HUES48 (cell line): ENCODE measurements around the gene WNT16.

Experiments
- H3K27ac ChIP-seq: one replicate; pipeline ENCODE4 v1.7.0; 2013; ENCODE audit warnings: low read depth, low read length, inconsistent platforms
- H3K27me3 ChIP-seq: 2 replicates; pipeline ENCODE4 v1.6.1; 2013; ENCODE audit warnings: mild to moderate bottlenecking, low read length; ENCODE audit not compliant: control insufficient read depth, insufficient read depth
- H3K36me3 ChIP-seq: 2 replicates; pipeline ENCODE4 v1.6.1; 2013; ENCODE audit warnings: low read length; ENCODE audit not compliant: control insufficient read depth, insufficient read depth
- H3K4me1 ChIP-seq: 2 replicates; pipeline ENCODE4 v1.6.1; 2013; ENCODE audit warnings: mild to moderate bottlenecking, low read length; ENCODE audit not compliant: control insufficient read depth, insufficient read depth
- H3K4me3 ChIP-seq: 2 replicates; pipeline ENCODE4 v1.5.1; 2013; ENCODE audit warnings: mild to moderate bottlenecking, low read depth, low read length
- H3K9ac ChIP-seq: 2 replicates; pipeline ENCODE4 v1.6.1; 2013; ENCODE audit warnings: mild to moderate bottlenecking, low read depth, low read length, moderate library complexity
- H3K9me3 ChIP-seq: 2 replicates; pipeline ENCODE4 v1.6.1; 2013; ENCODE audit warnings: low read length; ENCODE audit not compliant: control insufficient read depth, insufficient read depth

WNT16 gene

GRCh38 chr7:121331048-121331447 is 2.2 kb downstream of the WNT16 start:
- no peaks in the 10 kb centered on the region for H3K36me3 ChIP-seq
- H3K9me3 ChIP-seq = no peaks in the 10 kb centered on the region
- H3K9ac ChIP-seq = no peak overlapping the region
- H3K27ac ChIP-seq = no peak overlapping the region
- H3K27me3 ChIP-seq = peaks cover 51% of the 10 kb centered on the region
- H3K4me1 ChIP-seq = 0 out of 2 replicates have a peak, but pooled peaks cover 3% of the 10 kb centered on the region
- H3K4me3 ChIP-seq = peak overlapping the region; percentile 75; the same call in 1 of the 2 replicates

DNA sequence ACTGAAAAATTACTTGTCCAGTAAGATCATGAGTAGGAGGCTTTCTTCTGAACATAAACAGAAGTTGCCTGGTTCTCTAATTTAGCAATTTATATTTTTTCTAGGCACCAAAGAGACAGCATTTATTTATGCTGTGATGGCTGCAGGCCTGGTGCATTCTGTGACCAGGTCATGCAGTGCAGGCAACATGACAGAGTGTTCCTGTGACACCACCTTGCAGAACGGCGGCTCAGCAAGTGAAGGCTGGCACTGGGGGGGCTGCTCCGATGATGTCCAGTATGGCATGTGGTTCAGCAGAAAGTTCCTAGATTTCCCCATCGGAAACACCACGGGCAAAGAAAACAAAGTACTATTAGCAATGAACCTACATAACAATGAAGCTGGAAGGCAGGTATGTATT is 2.8 kb downstream of the WNT16 start:
- no peak overlapping the region for H3K4me3 ChIP-seq
- peaks cover 51% of the 10 kb centered on the region for H3K27me3 ChIP-seq
- 0 out of 2 replicates have a peak, but pooled peaks cover 3% of the 10 kb centered on the region for H3K4me1 ChIP-seq
- H3K36me3 ChIP-seq = no peaks in the 10 kb centered on the region
- no peak overlapping the region for H3K27ac ChIP-seq
- H3K9ac ChIP-seq = no peak overlapping the region
- no peaks in the 10 kb centered on the region for H3K9me3 ChIP-seq

- H3K27me3 ChIP-seq = peaks cover 30% of the 10 kb centered on the region
- H3K27ac ChIP-seq = no peak overlapping the region
- H3K9ac ChIP-seq = no peak overlapping the region
- no peak overlapping the region for H3K4me3 ChIP-seq
- H3K4me1 ChIP-seq = 0 out of 2 replicates have a peak, but pooled peaks cover 3% of the 10 kb centered on the region
- H3K36me3 ChIP-seq = no peaks in the 10 kb centered on the region
- H3K9me3 ChIP-seq = no peaks in the 10 kb centered on the region
These were observed 5.6 kb downstream of the WNT16 start for GRCh38 chr7:121334376-121334775.

DNA sequence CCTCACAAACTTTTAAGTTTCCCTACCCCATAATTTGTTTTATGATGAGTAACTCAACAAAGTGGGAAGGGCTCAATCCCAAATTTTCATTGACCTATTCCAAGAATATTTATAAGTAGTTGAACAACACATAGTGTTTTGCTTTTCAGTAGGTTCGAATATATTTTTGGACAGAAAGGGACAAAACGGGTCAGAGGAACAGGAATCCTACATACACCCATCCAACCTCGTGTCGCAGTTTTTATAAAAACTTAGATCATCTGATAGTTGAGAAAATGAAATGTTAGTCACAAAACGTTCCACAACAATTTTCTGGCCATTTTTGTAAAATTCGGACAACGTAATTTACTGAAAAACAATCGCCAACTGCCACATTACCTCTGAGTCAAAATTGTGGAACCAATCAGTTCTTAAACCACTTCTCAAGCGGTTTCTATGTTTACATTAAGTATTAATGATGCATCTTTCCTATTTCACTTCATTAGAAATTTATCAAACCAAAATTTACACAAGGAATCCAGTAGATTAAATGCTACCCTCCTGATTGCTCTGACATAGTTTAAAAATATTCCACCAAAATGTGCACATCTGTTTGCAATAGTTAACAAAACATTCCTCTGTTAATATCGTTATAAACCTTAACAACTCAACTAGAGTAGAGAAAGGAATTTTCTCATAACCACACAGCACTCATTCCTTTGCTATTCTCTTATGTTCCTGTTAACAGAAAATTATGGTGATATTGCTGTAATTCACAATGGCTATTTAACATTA is 6.3 kb downstream of the WNT16 start:
- no peak overlapping the region for H3K27ac ChIP-seq
- 0 out of 2 replicates have a peak, but pooled peaks cover 3% of the 10 kb centered on the region for H3K4me1 ChIP-seq
- no peaks in the 10 kb centered on the region for H3K36me3 ChIP-seq
- H3K9ac ChIP-seq = no peak overlapping the region
- H3K9me3 ChIP-seq = no peaks in the 10 kb centered on the region
- H3K27me3 ChIP-seq = peaks cover 23% of the 10 kb centered on the region
- no peak overlapping the region for H3K4me3 ChIP-seq

DNA sequence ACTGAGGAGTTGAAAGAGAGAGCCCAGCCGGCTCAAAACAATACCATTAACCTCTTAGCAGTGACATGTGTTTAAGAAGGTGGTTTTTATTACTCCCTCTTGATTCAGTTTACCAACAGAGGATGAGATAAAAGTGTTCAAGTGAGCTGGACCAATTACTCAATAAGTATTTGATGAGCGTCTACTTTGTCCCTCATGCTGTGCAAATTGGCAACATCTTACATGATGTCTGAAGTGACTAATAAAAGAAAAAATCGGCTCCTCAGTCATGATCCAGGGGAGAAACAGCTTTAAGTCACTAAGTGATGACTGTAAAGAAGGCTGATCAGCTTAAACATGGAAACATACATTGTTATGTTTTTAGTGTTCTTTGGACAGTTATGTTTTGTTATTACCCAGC is 7.8 kb downstream of the WNT16 start:
- no peaks in the 10 kb centered on the region for H3K9me3 ChIP-seq
- H3K4me3 ChIP-seq = no peak overlapping the region
- H3K27ac ChIP-seq = no peak overlapping the region
- no peak overlapping the region for H3K9ac ChIP-seq
- H3K4me1 ChIP-seq = no peaks in the 10 kb centered on the region
- H3K27me3 ChIP-seq = peaks cover 8% of the 10 kb centered on the region
- no peaks in the 10 kb centered on the region for H3K36me3 ChIP-seq

DNA sequence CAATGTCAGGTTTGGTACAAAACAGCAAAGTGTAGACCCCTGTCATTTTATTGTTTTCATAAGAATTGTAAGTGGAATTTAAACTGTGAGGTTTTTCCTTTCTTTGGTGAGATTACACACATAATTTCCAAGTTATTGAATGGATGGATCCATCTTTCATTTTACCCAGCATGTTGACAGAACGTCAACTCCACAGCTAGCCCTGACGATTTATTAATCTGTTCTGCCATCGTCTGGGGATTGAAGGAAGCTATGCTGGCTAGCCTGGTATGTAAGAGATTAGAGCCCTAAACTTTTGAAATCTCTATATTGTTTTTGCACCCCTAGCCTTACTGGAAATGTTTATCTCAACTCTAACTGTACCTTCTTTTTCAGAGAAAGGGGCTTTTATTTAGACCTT is 8.6 kb downstream of the WNT16 start:
- no peak overlapping the region for H3K4me3 ChIP-seq
- no peak overlapping the region for H3K27ac ChIP-seq
- 0 out of 2 replicates have a peak, but pooled peaks cover under 1% of the 10 kb centered on the region for H3K27me3 ChIP-seq
- H3K9ac ChIP-seq = no peak overlapping the region
- no peaks in the 10 kb centered on the region for H3K9me3 ChIP-seq
- H3K36me3 ChIP-seq = no peaks in the 10 kb centered on the region
- H3K4me1 ChIP-seq = no peaks in the 10 kb centered on the region

- Histone ChIP-seq H3K27me3 (no peaks in the 10 kb centered on the region), H3K9me3 (no peaks in the 10 kb centered on the region), H3K27ac (no peak overlapping the region), H3K9ac (no peak overlapping the region), H3K4me1 (no peaks in the 10 kb centered on the region), H3K36me3 (no peaks in the 10 kb centered on the region), H3K4me3 (no peak overlapping the region)
These were observed 10.3 kb downstream of the WNT16 start for GRCh38 chr7:121339082-121339481.

GRCh38 chr7:121341933-121342332 is 13.1 kb downstream of the WNT16 start:
- H3K9me3 ChIP-seq = no peaks in the 10 kb centered on the region
- H3K4me3 ChIP-seq = no peak overlapping the region
- peaks cover 8% of the 10 kb centered on the region; the same call in 1 of the 2 replicates for H3K36me3 ChIP-seq
- no peak overlapping the region for H3K27ac ChIP-seq
- H3K27me3 ChIP-seq = no peaks in the 10 kb centered on the region
- H3K9ac ChIP-seq = no peak overlapping the region
- no peaks in the 10 kb centered on the region for H3K4me1 ChIP-seq

DNA sequence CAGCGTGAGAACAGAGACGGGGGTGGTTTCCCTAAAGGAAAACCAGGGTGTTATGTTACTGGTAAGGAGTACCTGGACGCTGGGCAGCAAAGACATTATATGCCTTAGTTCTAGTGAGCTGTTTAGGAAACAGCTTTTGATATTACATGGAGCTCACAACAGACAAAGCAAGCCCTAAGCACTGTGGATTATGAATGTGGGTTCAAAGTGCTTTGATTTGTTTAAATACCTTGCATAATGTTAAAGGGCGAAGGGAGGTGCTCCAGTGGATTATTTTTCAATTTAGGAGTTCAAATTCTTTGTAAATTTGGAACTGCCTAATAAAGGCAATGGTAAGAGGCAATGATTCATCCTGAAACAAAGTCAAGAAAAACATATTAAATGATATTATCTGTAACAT is 13.8 kb downstream of the WNT16 start:
- Histone ChIP-seq H3K4me1 (no peaks in the 10 kb centered on the region), H3K4me3 (no peak overlapping the region), H3K36me3 (peaks cover 14% of the 10 kb centered on the region)

DNA sequence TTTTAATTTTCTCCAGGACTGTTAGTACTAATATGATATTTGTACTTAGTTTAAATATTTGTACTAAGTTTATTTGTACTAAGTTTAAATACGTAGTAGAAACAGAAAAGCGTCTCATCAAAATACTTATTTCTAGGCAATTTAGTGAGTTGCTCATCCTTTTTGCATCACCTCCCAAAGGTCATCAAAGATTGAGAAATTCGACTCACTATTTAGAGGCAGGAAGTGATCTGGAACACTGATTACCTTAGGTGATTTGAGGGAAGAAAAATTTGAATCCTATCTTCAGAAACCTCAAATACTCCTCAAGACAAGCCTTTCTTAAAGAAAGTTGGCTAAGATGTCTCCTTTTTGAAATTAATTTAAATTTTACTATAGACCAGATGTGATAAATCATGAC is 14.5 kb downstream of the WNT16 start:
- no peaks in the 10 kb centered on the region for H3K27me3 ChIP-seq
- peaks cover 14% of the 10 kb centered on the region for H3K36me3 ChIP-seq
- H3K9ac ChIP-seq = no peak overlapping the region
- no peak overlapping the region for H3K4me3 ChIP-seq
- H3K4me1 ChIP-seq = no peaks in the 10 kb centered on the region
- no peak overlapping the region for H3K27ac ChIP-seq
- H3K9me3 ChIP-seq = no peaks in the 10 kb centered on the region

More for the DNA sequence above, 13.8 kb downstream of the WNT16 start:
- Histone ChIP-seq H3K27me3 (no peaks in the 10 kb centered on the region), H3K9ac (no peak overlapping the region), H3K9me3 (no peaks in the 10 kb centered on the region), H3K27ac (no peak overlapping the region)

DNA sequence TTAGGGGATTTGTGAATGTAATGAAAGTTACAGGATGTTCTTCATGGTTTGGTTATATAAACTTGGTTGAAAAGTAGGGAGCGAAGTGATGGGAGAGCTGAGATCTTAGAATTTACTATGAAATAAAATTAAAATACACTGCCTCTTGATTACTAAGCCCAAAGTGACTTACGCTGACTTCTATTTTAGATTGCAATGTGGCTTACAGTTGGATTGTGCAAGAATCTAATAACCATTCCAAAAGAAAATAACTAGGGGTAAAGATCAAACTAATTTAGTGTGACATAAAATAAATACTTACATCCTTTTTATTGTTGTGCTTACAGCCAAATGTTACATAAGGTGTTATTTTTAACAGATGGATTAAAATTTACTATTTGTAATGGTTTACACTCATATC is 15.3 kb downstream of the WNT16 start:
- H3K9me3 ChIP-seq = no peaks in the 10 kb centered on the region
- no peak overlapping the region for H3K9ac ChIP-seq
- no peaks in the 10 kb centered on the region for H3K4me1 ChIP-seq
- H3K27me3 ChIP-seq = no peaks in the 10 kb centered on the region
- H3K27ac ChIP-seq = no peak overlapping the region
- H3K36me3 ChIP-seq = peaks cover 14% of the 10 kb centered on the region
- no peak overlapping the region for H3K4me3 ChIP-seq
